HG03097 (cell line): ENCODE data around the gene COL7A1.

ENCODE experiments used
- ATAC-seq: cut with Tn5 transposase; IDR thresholded peaks from one replicate; pipeline ENCODE4 v1.9.1; 2021; ENCODE audit not compliant: unreplicated experiment, low FRiP score

COL7A1 gene

GRCh38 chr3:48592519-48593087, 2.5 kb downstream of the COL7A1 start:
- ATAC-seq, result no peak

- ATAC-seq, result no peak
These were observed 3.1 kb downstream of the COL7A1 start for GRCh38 chr3:48591886-48592518.

- no peak for ATAC-seq
These were observed 3.7 kb downstream of the COL7A1 start for GRCh38 chr3:48591436-48591835.

GRCh38 chr3:48588230-48588629, 6.9 kb downstream of the COL7A1 start:
- no peak for ATAC-seq

- no peak for ATAC-seq
These were observed 7.4 kb downstream of the COL7A1 start for GRCh38 chr3:48587686-48588085.

- no peak for ATAC-seq
These were observed 9.7 kb downstream of the COL7A1 start for GRCh38 chr3:48585411-48585810.

GRCh38 chr3:48584836-48585235, 10.3 kb downstream of the COL7A1 start:
- no peak for ATAC-seq

- no peak for ATAC-seq
These were observed 13.3 kb downstream of the COL7A1 start for GRCh38 chr3:48581621-48582481.

GRCh38 chr3:48576647-48577046, 18.5 kb downstream of the COL7A1 start:
- ATAC-seq, result no peak

- no peak for ATAC-seq
These were observed 19.8 kb downstream of the COL7A1 start for GRCh38 chr3:48575366-48575765.

- ATAC-seq, result no peak
These were observed 21.1 kb downstream of the COL7A1 start for GRCh38 chr3:48573973-48574585.

GRCh38 chr3:48572517-48572916, 22.6 kb downstream of the COL7A1 start:
- no peak for ATAC-seq

GRCh38 chr3:48571938-48572337, 23.2 kb downstream of the COL7A1 start:
- no peak for ATAC-seq

- no peak for ATAC-seq
These were observed 25.2 kb downstream of the COL7A1 start for GRCh38 chr3:48569808-48570450.

GRCh38 chr3:48569400-48569799, 25.7 kb downstream of the COL7A1 start:
- ATAC-seq, result no peak

- ATAC-seq, result no peak
These were observed 26.7 kb downstream of the COL7A1 start for GRCh38 chr3:48568476-48568875.

- no peak for ATAC-seq
These were observed 27.6 kb downstream of the COL7A1 start for GRCh38 chr3:48567500-48567899.

- ATAC-seq, result no peak
These were observed 28.0 kb downstream of the COL7A1 start for GRCh38 chr3:48567090-48567489.

- ATAC-seq, result no peak
These were observed 28.7 kb downstream of the COL7A1 start for GRCh38 chr3:48566401-48566760.

GRCh38 chr3:48565591-48566400, 29.3 kb downstream of the COL7A1 start:
- ATAC-seq, result no peak
